ENCODE results near the gene RNF180. TPM values are rescaled to one million over a fixed set of nuclear protein-coding genes. Genes with fewer than 3 reads are reported as not detected.

Gene RNF180
- total and polyA plus RNA-seq, 7 experiments from 2014 or later = not detected

GRCh38 chr5:64318175-64318574, 152.5 kb downstream of the RNF180 start:
- Histone ChIP-seq H3K9me3 (ENCODE audit: control insufficient read depth in 2 of 3, low read length in 3 of 3) (no peaks in the 10 kb centered on the region), H3K4me3 (ENCODE audit: low read length) (no peak overlapping the region), H3K27me3 (ENCODE audit: control insufficient read depth in 2 of 2, insufficient read depth in 2 of 2, low read length in 2 of 2) (no peaks in the 10 kb centered on the region), H3K27ac (ENCODE audit: low read depth, low read length) (no peak overlapping the region), H3K4me1 (ENCODE audit: control insufficient read depth in 2 of 2, insufficient read depth in 2 of 2, low read length in 2 of 2) (no peaks in the 10 kb centered on the region), H3K36me3 (ENCODE audit: control insufficient read depth in 2 of 3, insufficient read depth in 3 of 3, low read length in 3 of 3) (no peaks in the 10 kb centered on the region)
- intact Hi-C loops (cut with micrococcal nuclease) = no loop called here
- Mint-ChIP-seq H3K9me3 (peaks cover 0 to 5% (median 0%) of the 10 kb centered on the region in 11 donors), H3K36me3 (no peaks in the 10 kb centered on the region), H3K4me1 (peaks cover 0 to 2% (median 0%) of the 10 kb centered on the region in 7 donors), H3K27me3 (no peaks in the 10 kb centered on the region), H3K27ac (no peak overlapping the region), H3K4me3 (no peak overlapping the region)
- DNase-seq (no peak), ATAC-seq (no peak)
- ChIA-PET CTCF (no interaction called here), POLR2A (no interaction called here)

GRCh38 chr5:64323591-64323990, 157.9 kb downstream of the RNF180 start:
- ATAC-seq (no peak), DNase-seq (no peak)
- H3K4me1 ChIP-seq (ENCODE audit: control insufficient read depth in 2 of 2, insufficient read depth in 2 of 2, low read length in 2 of 2) = no peaks in the 10 kb centered on the region
- ChIA-PET POLR2A (no interaction called here), CTCF (no interaction called here)
- H3K36me3 ChIP-seq (ENCODE audit: control insufficient read depth in 2 of 3, insufficient read depth in 3 of 3, low read length in 3 of 3) = no peaks in the 10 kb centered on the region
- Mint-ChIP-seq H3K9me3 (peaks cover 0 to 19% (median 5%) of the 10 kb centered on the region in 11 donors), H3K27me3 (no peaks in the 10 kb centered on the region), H3K27ac (no peak overlapping the region), H3K4me3 (no peak overlapping the region), H3K4me1 (peaks cover 0 to 2% (median 0%) of the 10 kb centered on the region in 7 donors), H3K36me3 (no peaks in the 10 kb centered on the region)
- no peaks in the 10 kb centered on the region for H3K9me3 ChIP-seq (ENCODE audit: control insufficient read depth in 2 of 3, low read length in 3 of 3)
- no peak overlapping the region for H3K4me3 ChIP-seq (ENCODE audit: low read length)
- intact Hi-C loops (cut with micrococcal nuclease) = no loop called here
- H3K27me3 ChIP-seq (ENCODE audit: control insufficient read depth in 2 of 2, insufficient read depth in 2 of 2, low read length in 2 of 2) = no peaks in the 10 kb centered on the region
- no peak overlapping the region for H3K27ac ChIP-seq (ENCODE audit: low read depth, low read length)

- Histone ChIP-seq H3K36me3 (ENCODE audit: control insufficient read depth in 2 of 3, insufficient read depth in 3 of 3, low read length in 3 of 3) (no peaks in the 10 kb centered on the region), H3K4me3 (ENCODE audit: low read length) (no peak overlapping the region), H3K4me1 (ENCODE audit: control insufficient read depth in 2 of 2, insufficient read depth in 2 of 2, low read length in 2 of 2) (no peaks in the 10 kb centered on the region), H3K27ac (ENCODE audit: low read depth, low read length) (no peak overlapping the region), H3K9me3 (ENCODE audit: control insufficient read depth in 2 of 3, low read length in 3 of 3) (peaks cover 0 to 4% (median 0%) of the 10 kb centered on the region in 3 experiments), H3K27me3 (ENCODE audit: control insufficient read depth in 2 of 2, insufficient read depth in 2 of 2, low read length in 2 of 2) (no peaks in the 10 kb centered on the region)
- CTCF ChIA-PET = no interaction called here
- POLR2A ChIA-PET = no interaction called here
- Mint-ChIP-seq H3K27me3 (no peaks in the 10 kb centered on the region), H3K27ac (no peak overlapping the region), H3K36me3 (no peaks in the 10 kb centered on the region), H3K4me3 (no peak overlapping the region), H3K4me1 (no peaks in the 10 kb centered on the region), H3K9me3 (peaks cover 0 to 20% (median 11%) of the 10 kb centered on the region in 11 donors)
- intact Hi-C loops (cut with micrococcal nuclease) = no loop called here
- no peak for ATAC-seq
- DNase-seq = no peak
Observed at GRCh38 chr5:64330728-64331231, 165.1 kb downstream of the RNF180 start.

GRCh38 chr5:64331597-64332277, 166.1 kb downstream of the RNF180 start:
- ATAC-seq (no peak), DNase-seq (no peak)
- Mint-ChIP-seq H3K9me3 (peaks cover 0 to 15% (median 7%) of the 10 kb centered on the region in 11 donors), H3K27me3 (no peaks in the 10 kb centered on the region), H3K4me1 (no peaks in the 10 kb centered on the region), H3K27ac (no peak overlapping the region), H3K4me3 (no peak overlapping the region), H3K36me3 (no peaks in the 10 kb centered on the region)
- ChIA-PET CTCF (no interaction called here), POLR2A (no interaction called here)
- H3K36me3 ChIP-seq (ENCODE audit: control insufficient read depth in 2 of 3, insufficient read depth in 3 of 3, low read length in 3 of 3) = no peaks in the 10 kb centered on the region
- no peaks in the 10 kb centered on the region for H3K4me1 ChIP-seq (ENCODE audit: control insufficient read depth in 2 of 2, insufficient read depth in 2 of 2, low read length in 2 of 2)
- H3K4me3 ChIP-seq (ENCODE audit: low read length) = no peak overlapping the region
- H3K9me3 ChIP-seq (ENCODE audit: control insufficient read depth in 2 of 3, low read length in 3 of 3) = peaks cover 0 to 4% (median 0%) of the 10 kb centered on the region in 3 experiments
- no peak overlapping the region for H3K27ac ChIP-seq (ENCODE audit: low read depth, low read length)
- intact Hi-C loops (cut with micrococcal nuclease) = no loop called here
- no peaks in the 10 kb centered on the region for H3K27me3 ChIP-seq (ENCODE audit: control insufficient read depth in 2 of 2, insufficient read depth in 2 of 2, low read length in 2 of 2)

GRCh38 chr5:64333886-64334285, 168.2 kb downstream of the RNF180 start:
- POLR2A ChIA-PET = no interaction called here
- no peak overlapping the region for H3K27ac Mint-ChIP-seq
- no peak for DNase-seq

GRCh38 chr5:64339769-64340168, 174.1 kb downstream of the RNF180 start:
- CTCF ChIA-PET = no interaction called here
- Mint-ChIP-seq H3K36me3 (no peaks in the 10 kb centered on the region), H3K9me3 (peaks cover 0 to 27% (median 6%) of the 10 kb centered on the region in 11 donors), H3K27me3 (no peaks in the 10 kb centered on the region), H3K27ac (no peak overlapping the region), H3K4me3 (no peak overlapping the region), H3K4me1 (no peaks in the 10 kb centered on the region)
- no peak for DNase-seq
- Histone ChIP-seq H3K9me3 (ENCODE audit: control insufficient read depth in 2 of 3, low read length in 3 of 3) (no peaks in the 10 kb centered on the region), H3K4me3 (ENCODE audit: low read length) (no peak overlapping the region), H3K36me3 (ENCODE audit: control insufficient read depth in 2 of 3, insufficient read depth in 3 of 3, low read length in 3 of 3) (no peaks in the 10 kb centered on the region), H3K4me1 (ENCODE audit: control insufficient read depth in 2 of 2, insufficient read depth in 2 of 2, low read length in 2 of 2) (no peaks in the 10 kb centered on the region), H3K27me3 (ENCODE audit: control insufficient read depth in 2 of 2, insufficient read depth in 2 of 2, low read length in 2 of 2) (no peaks in the 10 kb centered on the region), H3K27ac (ENCODE audit: low read depth, low read length) (no peak overlapping the region)
- intact Hi-C loops (cut with micrococcal nuclease) = no loop called here
- POLR2A ChIA-PET = no interaction called here
- no peak for ATAC-seq

More at GRCh38 chr5:64333886-64334285, 168.2 kb downstream of the RNF180 start:
- ATAC-seq = no peak
- no peaks in the 10 kb centered on the region for H3K36me3 ChIP-seq (ENCODE audit: control insufficient read depth in 2 of 3, insufficient read depth in 3 of 3, low read length in 3 of 3)
- intact Hi-C loops (cut with micrococcal nuclease) = no loop called here
- Mint-ChIP-seq H3K27me3 (no peaks in the 10 kb centered on the region), H3K9me3 (peaks cover 0 to 8% (median 2%) of the 10 kb centered on the region in 11 donors), H3K4me1 (no peaks in the 10 kb centered on the region), H3K4me3 (no peak overlapping the region), H3K36me3 (no peaks in the 10 kb centered on the region)
- no peaks in the 10 kb centered on the region for H3K27me3 ChIP-seq (ENCODE audit: control insufficient read depth in 2 of 2, insufficient read depth in 2 of 2, low read length in 2 of 2)
- H3K4me3 ChIP-seq (ENCODE audit: low read length) = no peak overlapping the region
- no peaks in the 10 kb centered on the region for H3K4me1 ChIP-seq (ENCODE audit: control insufficient read depth in 2 of 2, insufficient read depth in 2 of 2, low read length in 2 of 2)
- H3K9me3 ChIP-seq (ENCODE audit: control insufficient read depth in 2 of 3, low read length in 3 of 3) = peaks cover 0 to 4% (median 0%) of the 10 kb centered on the region in 3 experiments
- CTCF ChIA-PET = no interaction called here
- no peak overlapping the region for H3K27ac ChIP-seq (ENCODE audit: low read depth, low read length)

GRCh38 chr5:64340293-64340692, 174.7 kb downstream of the RNF180 start:
- ATAC-seq (no peak), DNase-seq (no peak)
- Mint-ChIP-seq H3K4me3 (no peak overlapping the region), H3K27me3 (no peaks in the 10 kb centered on the region), H3K36me3 (no peaks in the 10 kb centered on the region), H3K27ac (no peak overlapping the region), H3K9me3 (peaks cover 0 to 27% (median 6%) of the 10 kb centered on the region in 11 donors), H3K4me1 (no peaks in the 10 kb centered on the region)
- POLR2A ChIA-PET = no interaction called here
- CTCF ChIA-PET = no interaction called here
- H3K36me3 ChIP-seq (ENCODE audit: control insufficient read depth in 2 of 3, insufficient read depth in 3 of 3, low read length in 3 of 3) = no peaks in the 10 kb centered on the region
- H3K4me1 ChIP-seq (ENCODE audit: control insufficient read depth in 2 of 2, insufficient read depth in 2 of 2, low read length in 2 of 2) = no peaks in the 10 kb centered on the region
- H3K27me3 ChIP-seq (ENCODE audit: control insufficient read depth in 2 of 2, insufficient read depth in 2 of 2, low read length in 2 of 2) = no peaks in the 10 kb centered on the region
- H3K27ac ChIP-seq (ENCODE audit: low read depth, low read length) = no peak overlapping the region
- H3K4me3 ChIP-seq (ENCODE audit: low read length) = no peak overlapping the region
- intact Hi-C loops (cut with micrococcal nuclease) = no loop called here
- no peaks in the 10 kb centered on the region for H3K9me3 ChIP-seq (ENCODE audit: control insufficient read depth in 2 of 3, low read length in 3 of 3)
